Endothelial cell (in vitro differentiated cells): Measurements from ENCODE around the gene YRDC. TPM values are rescaled to one million over a fixed set of nuclear protein-coding genes. Genes with fewer than 3 reads are reported as not detected.

Source experiments
- DNase-seq: peaks from one replicate; pipeline ENCODE4 v3.0.0; 2021; ENCODE audit warnings: low spot score
- H3K27ac Mint-ChIP-seq: one replicate; pipeline ENCODE4 v1.8.0; 2021; ENCODE audit warnings: mixed read lengths, inconsistent platforms; ENCODE audit not compliant: unreplicated experiment
- H3K27me3 Mint-ChIP-seq: one replicate; pipeline ENCODE4 v1.8.0; 2021; ENCODE audit warnings: mild to moderate bottlenecking, moderate library complexity, mixed read lengths, inconsistent platforms; ENCODE audit not compliant: unreplicated experiment
- H3K36me3 Mint-ChIP-seq: one replicate; pipeline ENCODE4 v1.8.0; 2021; ENCODE audit warnings: mild to moderate bottlenecking, low read depth, mixed read lengths, inconsistent platforms; ENCODE audit not compliant: unreplicated experiment
- H3K4me1 Mint-ChIP-seq: one replicate; pipeline ENCODE4 v1.8.0; 2021; ENCODE audit warnings: mild to moderate bottlenecking, mixed read lengths, inconsistent platforms; ENCODE audit not compliant: unreplicated experiment
- H3K4me3 Mint-ChIP-seq: one replicate; pipeline ENCODE4 v1.8.0; 2021; ENCODE audit warnings: mild to moderate bottlenecking, mixed read lengths, inconsistent platforms; ENCODE audit not compliant: unreplicated experiment
- H3K9me3 Mint-ChIP-seq: one replicate; pipeline ENCODE4 v1.8.0; 2021; ENCODE audit warnings: mixed read lengths, inconsistent platforms; ENCODE audit not compliant: unreplicated experiment
- CTCF ChIP-seq: fragments of 200-600 bp; sonication (generic); IDR thresholded peaks from one replicate; pipeline ENCODE4 v1.5.0; 2021; ENCODE audit warnings: antibody characterized with exemption; ENCODE audit not compliant: unreplicated experiment
- total RNA-seq: library from RNA; stranded (reverse); fragmentation: NEBNext Ultra II Directional; extraction: Animal tissue kit (Norgen Biotek cat#: 25700); gene quantifications from one replicate; pipeline ENCODE4 v1.2.1, GENCODE V29; 2021; ENCODE audit not compliant: unreplicated experiment

YRDC gene
- total RNA-seq, 1 donor from 2014 or later = 11.9 TPM

- H3K9me3 Mint-ChIP-seq = no peaks in the 10 kb centered on the region
- H3K27me3 Mint-ChIP-seq = peaks cover 33% of the 10 kb centered on the region
- DNase-seq = no peak
- H3K4me3 Mint-ChIP-seq = no peak overlapping the region
- peaks cover 19% of the 10 kb centered on the region for H3K4me1 Mint-ChIP-seq
- TF ChIP-seq CTCF = no peak
- H3K27ac Mint-ChIP-seq = no peak overlapping the region
- H3K36me3 Mint-ChIP-seq = peaks cover 4% of the 10 kb centered on the region
Measured at GRCh38 chr1:37762516-37762915, 45.5 kb downstream of the YRDC start.

GRCh38 chr1:37761416-37762095, 46.5 kb downstream of the YRDC start:
- no peak for DNase-seq
- H3K27ac Mint-ChIP-seq = no peak overlapping the region
- TF ChIP-seq CTCF = no peak
- H3K36me3 Mint-ChIP-seq = peaks cover 4% of the 10 kb centered on the region
- H3K9me3 Mint-ChIP-seq = no peaks in the 10 kb centered on the region
- peaks cover 34% of the 10 kb centered on the region for H3K27me3 Mint-ChIP-seq
- no peak overlapping the region for H3K4me3 Mint-ChIP-seq
- H3K4me1 Mint-ChIP-seq = peaks cover 16% of the 10 kb centered on the region

- no peak for DNase-seq
- no peak for TF ChIP-seq CTCF
- Mint-ChIP-seq H3K36me3 (peaks cover under 1% of the 10 kb centered on the region), H3K27ac (no peak overlapping the region), H3K9me3 (no peaks in the 10 kb centered on the region), H3K4me1 (peaks cover 3% of the 10 kb centered on the region), H3K27me3 (peaks cover 19% of the 10 kb centered on the region), H3K4me3 (no peak overlapping the region)
Measured at GRCh38 chr1:37759451-37759850, 48.6 kb downstream of the YRDC start.

- peaks cover 6% of the 10 kb centered on the region for H3K4me1 Mint-ChIP-seq
Measured at GRCh38 chr1:37755951-37756560, 52.0 kb downstream of the YRDC start.

More at GRCh38 chr1:37755951-37756560, 52.0 kb downstream of the YRDC start:
- TF ChIP-seq CTCF = no peak
- no peaks in the 10 kb centered on the region for H3K9me3 Mint-ChIP-seq
- H3K4me3 Mint-ChIP-seq = no peak overlapping the region
- peaks cover 3% of the 10 kb centered on the region for H3K36me3 Mint-ChIP-seq
- no peak for DNase-seq
- H3K27me3 Mint-ChIP-seq = peaks cover 16% of the 10 kb centered on the region
- no peak overlapping the region for H3K27ac Mint-ChIP-seq
